Adrenal gland (tissue), 5 donors: Measurements from ENCODE around the gene PEX14.

Experiments
- CTCF ChIP-seq, 6 experiments: fragments of 450-650 bp in 4 of 6; fragments of 200-600 bp in 2 of 6; sonication (generic) in 1 of 6; IDR thresholded peaks; 1 replicate in 5 of 6; 2 replicates in 1 of 6; pipeline versions ENCODE4 v1.5.1 to v1.8.0; 2016 to 2021; ENCODE audit warnings: antibody characterized with exemption in 6 of 6, mild to moderate bottlenecking in 2 of 6, moderate library complexity in 1 of 6
- POLR2A ChIP-seq, 2 donors: fragments of 450-650 bp; IDR thresholded peaks; one replicate each; pipeline ENCODE4 v1.6.1; 2017; ENCODE audit warnings: antibody characterized with exemption in 2 of 2, mild to moderate bottlenecking in 2 of 2, moderate library complexity in 1 of 2
- donor health status: DM: no; HTN: no; CAD: no.

DNA sequence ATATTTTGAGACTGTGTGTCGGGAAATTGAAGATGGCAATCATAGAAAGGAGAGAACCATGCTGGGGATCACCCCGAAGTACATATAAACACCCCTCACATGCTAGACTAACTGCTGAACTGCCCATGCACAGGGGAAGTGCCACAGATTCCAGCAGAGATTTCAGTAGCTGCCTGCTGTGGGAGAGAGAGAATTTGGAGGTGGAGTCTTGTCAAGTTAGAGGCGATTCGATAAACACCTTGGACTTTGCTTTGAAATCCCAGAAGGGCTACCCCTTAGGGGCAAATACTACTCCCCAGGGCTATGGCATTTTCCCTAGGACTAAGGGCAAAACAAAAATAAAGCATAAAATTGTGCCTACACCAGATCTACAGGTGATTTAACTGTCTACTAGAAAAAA lies 103.3 kb downstream of the PEX14 start:
- no peak for TF ChIP-seq CTCF (IDR thresholded peaks at IDR 0.05)
- no peak for TF ChIP-seq POLR2A (IDR thresholded peaks at IDR 0.05)
